Activated CD4-positive, alpha-beta T cell treated with anti-CD3 and anti-CD28 coated beads for 1 hour (primary cell): Measurements from ENCODE around the gene JCHAIN.

Source experiments
- DNase-seq: peaks from one replicate; pipeline ENCODE4 v3.0.0-alpha.2; 2020

JCHAIN gene

DNA sequence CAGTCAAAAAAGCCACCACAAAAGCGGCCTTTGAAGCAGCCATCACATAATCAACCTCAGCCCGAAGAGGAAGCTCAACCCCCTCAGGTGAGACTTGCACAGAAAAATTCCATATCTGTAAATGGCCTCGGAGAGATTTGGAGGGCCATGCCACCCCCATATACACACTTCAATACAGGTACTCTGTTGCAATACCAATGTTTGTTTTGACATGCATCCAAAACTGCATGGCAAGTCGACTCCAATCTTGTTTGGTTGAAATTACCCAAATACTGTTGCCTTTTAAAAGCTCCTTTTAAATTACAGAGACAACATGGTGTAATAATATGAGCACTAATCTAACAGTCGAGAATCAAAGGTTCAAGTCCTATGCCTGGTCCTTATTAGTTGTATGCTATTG is 31.8 kb downstream of the JCHAIN start:
- no peak for DNase-seq

GRCh38 chr4:70632028-70632427 is 34.3 kb downstream of the JCHAIN start:
- DNase-seq = no peak

DNA sequence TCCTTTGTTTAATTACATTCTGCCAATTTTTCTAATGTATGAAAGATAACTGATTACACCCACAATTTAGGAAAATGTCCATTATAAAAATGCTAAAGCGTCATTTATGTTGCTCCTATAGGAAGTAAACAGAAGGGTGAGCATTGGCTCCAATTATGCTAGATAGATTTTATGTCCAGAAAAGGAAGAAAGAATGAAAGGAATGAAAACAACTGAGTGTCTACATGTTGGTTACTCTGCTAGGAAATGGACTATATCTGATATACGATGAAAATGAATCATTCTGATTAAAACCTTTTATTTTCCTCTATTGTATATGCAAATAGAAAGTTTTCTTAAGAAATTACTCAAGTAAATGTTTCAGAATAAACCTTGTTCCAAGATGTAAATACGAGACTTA is 36.1 kb downstream of the JCHAIN start:
- no peak for DNase-seq

- DNase-seq = no peak
Measured at GRCh38 chr4:70629469-70630090, 36.7 kb downstream of the JCHAIN start.

DNA sequence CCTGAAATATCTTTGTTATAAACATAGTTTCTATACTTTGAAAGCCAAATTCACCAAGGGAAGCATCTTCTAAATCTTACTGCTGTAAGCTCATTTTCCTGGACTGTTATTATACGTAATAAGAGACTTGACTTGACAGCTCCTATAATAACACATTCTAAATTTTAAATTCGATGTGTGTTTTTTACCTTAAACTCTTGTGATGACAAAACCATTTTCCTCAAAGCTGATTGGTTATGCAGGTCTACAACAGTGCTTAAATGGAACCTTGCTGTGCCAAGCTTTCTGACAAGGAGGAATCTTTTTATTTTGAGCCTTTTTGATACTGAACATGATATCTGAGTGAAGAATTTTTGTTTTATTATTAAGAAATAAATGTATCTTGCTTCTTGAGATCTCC is 37.9 kb downstream of the JCHAIN start, which contains the start of gene ENAM:
Gene ENAM, plus strand, starts transcription at position 301 of the 400 bp plus-strand sequence. CDS start 757 bp downstream, outside the sequence.
- no peak for DNase-seq

DNA sequence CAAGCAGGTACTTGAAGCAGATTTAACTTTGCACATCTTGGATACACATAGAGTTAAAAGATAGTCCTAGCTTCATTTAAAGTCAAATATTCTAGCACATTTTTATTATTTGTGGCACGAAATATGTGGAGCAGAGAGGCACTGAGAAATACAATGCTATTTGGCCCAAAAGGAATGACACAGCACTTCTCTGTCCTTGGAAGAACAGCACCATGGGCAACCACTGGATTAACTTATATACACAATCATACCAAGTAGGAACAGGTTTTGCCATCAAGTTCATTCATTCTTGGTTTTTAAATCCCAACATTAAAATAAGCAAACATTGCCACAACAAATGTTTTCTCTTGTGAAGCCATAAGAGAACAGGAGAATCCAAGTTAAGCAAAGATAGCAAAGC is 38.7 kb downstream of the JCHAIN start:
- no peak for DNase-seq

DNA sequence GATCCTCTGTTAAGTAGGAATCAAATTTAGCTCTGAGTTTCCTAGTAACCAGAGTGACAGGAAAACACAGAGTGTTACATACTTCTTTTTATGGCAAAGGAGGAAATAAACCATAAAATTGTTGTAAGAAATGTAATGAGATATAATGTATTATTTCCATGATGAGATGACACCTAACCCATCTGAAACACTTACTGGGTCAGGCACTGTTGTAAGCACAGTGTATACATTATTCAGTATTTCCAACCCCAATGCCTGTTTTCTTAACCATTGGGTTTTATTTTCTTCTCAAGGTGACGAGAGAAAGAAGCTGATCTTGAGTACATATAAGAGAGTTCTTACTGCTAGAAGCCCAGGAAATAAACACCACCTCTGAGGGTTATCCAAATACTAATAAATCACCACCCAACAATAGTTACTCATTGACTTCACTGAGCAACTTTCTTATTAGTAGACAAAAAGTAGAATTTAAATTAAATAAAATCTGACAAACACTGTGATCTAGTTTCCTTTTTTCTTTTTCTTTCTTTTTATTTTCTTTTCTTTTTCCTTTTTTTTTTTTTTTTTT is 42.0 kb downstream of the JCHAIN start:
- no peak for DNase-seq

- DNase-seq = no peak
Measured at GRCh38 chr4:70623323-70623722, 43.0 kb downstream of the JCHAIN start.

GRCh38 chr4:70619778-70620177 is 46.5 kb downstream of the JCHAIN start:
- no peak for DNase-seq

DNA sequence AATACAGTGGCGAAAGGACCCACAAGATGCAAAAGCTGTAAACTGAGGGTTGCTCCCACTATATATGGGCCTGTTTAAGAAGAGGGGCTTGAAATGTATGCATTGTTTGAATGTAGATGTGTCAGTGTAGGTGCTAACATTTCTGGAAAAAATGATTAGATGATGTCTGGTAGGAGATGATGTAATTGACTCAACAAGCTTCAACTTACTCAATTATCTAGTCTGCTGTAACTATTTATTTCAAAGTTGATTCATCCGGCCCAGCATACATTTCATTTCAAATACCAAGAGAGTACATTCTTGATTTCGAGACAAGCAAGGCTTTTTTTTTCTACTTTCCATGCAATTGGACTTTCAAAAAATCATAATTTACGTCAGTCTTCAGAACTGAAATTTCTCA is 47.0 kb downstream of the JCHAIN start:
- DNase-seq = no peak

- no peak for DNase-seq
Measured at GRCh38 chr4:70614184-70614555, 52.1 kb downstream of the JCHAIN start.

GRCh38 chr4:70613306-70614183 is 52.8 kb downstream of the JCHAIN start:
- no peak for DNase-seq

- no peak for DNase-seq
Measured at GRCh38 chr4:70608324-70608723, 58.0 kb downstream of the JCHAIN start.

DNA sequence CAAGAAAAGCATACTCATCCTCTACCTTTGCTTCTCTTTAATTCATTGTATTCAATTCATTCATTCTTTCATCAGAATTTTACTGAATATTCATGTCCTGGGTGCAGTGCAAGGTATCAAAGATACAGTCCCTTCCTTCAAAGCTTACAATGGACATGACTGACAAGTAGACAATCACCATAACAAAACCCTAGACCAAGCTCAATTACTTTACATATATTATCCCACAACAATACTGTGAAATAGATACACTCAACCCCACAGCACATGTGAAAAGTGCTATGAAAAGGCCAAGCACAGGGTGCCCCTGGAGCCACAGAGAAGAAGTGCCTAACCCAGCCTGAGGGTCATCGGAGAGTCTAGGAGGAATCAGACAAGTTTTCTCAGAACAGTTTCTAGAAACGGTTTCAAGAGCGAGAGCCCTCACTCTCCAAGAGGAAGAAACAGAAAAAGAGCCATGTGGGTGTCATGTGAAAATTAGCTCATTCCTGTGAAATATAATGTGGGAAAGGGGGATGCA is 58.9 kb downstream of the JCHAIN start:
- no peak for DNase-seq

DNA sequence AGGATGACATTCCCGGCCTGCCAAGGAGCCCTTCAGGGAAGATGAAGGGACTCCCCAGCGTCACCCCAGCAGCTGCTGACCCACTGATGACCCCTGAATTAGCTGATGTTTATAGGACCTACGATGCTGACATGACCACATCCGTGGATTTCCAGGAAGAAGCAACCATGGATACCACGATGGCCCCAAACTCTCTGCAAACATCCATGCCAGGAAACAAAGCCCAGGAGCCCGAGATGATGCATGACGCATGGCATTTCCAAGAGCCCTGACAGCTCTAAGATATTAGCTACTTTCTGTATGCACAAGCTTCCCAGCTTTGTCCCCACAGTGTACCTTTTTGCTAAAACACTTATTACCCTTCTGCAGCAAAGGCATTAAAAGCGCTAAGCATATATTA is 59.8 kb downstream of the JCHAIN start:
- DNase-seq = no peak
